ENCODE results near the gene OTOG. TPM values are rescaled to one million over a fixed set of nuclear protein-coding genes. Genes with fewer than 3 reads are reported as not detected.

Gene OTOG
- total RNA-seq, 6 experiments from 2014 or later = not detected

- Mint-ChIP-seq H3K9me3 (no peaks in the 10 kb centered on the region), H3K27ac (no peak overlapping the region), H3K4me3 (no peak overlapping the region), H3K4me1 (ENCODE audit: low read depth) (no peaks in the 10 kb centered on the region), H3K27me3 (ENCODE audit: insufficient read depth) (peaks cover 42% of the 10 kb centered on the region), H3K36me3 (ENCODE audit: low read depth) (no peaks in the 10 kb centered on the region)
- TF ChIP-seq CTCF (IDR thresholded peaks at IDR 0.05) = no peak
- no peak for DNase-seq
Measured at GRCh38 chr11:17543574-17544180, 3.4 kb upstream of the OTOG start.

GRCh38 chr11:17544181-17544622 is 2.9 kb upstream of the OTOG start, which contains the start of gene USH1C:
TSS of gene USH1C (minus strand) at chr11:17544416. CDS start at chr11:17544307, 109 bp downstream.
- Mint-ChIP-seq H3K27ac (no peak within 1 kb of the TSS), H3K27me3 (ENCODE audit: insufficient read depth) (peaks cover 43% of the 10 kb centered on the region), H3K4me1 (ENCODE audit: low read depth) (no peaks in the 10 kb centered on the region)

GRCh38 chr11:17546240-17546639 is 819 bp upstream of the OTOG start:
- H3K27ac Mint-ChIP-seq = no peak overlapping the region
- peaks cover 34% of the 10 kb centered on the region for H3K27me3 Mint-ChIP-seq (ENCODE audit: insufficient read depth)
- no peak for DNase-seq

More at GRCh38 chr11:17544181-17544622, 2.9 kb upstream of the OTOG start, which contains the start of gene USH1C:
- TF ChIP-seq CTCF (IDR thresholded peaks at IDR 0.05) = no peak
- no peak for DNase-seq
- H3K4me3 Mint-ChIP-seq = no peak within 1 kb of the TSS
- H3K36me3 Mint-ChIP-seq (ENCODE audit: low read depth) = no peaks in the 10 kb centered on the region
- no peaks in the 10 kb centered on the region for H3K9me3 Mint-ChIP-seq

DNA sequence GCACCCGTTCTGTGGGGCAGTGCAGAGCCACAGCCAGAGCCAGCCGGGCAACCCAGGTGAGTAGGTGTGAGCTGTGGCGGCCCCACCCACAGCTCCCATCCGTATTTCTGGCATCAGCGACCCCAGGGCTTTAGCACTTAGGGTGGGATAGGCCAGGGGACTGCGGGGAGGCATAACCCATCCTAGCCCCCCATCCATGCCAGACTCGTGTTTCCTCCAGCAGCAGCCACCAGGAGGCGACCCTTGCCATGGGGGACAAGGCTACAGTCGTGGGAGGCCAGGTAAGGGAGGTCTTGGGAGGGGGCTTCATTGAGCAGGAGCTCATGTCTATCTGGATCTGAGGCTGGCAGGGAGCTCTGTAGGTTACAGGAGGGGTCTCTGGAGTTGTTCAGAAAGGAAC is 873 bp downstream of the OTOG start:
- Mint-ChIP-seq H3K4me1 (ENCODE audit: low read depth) (no peaks in the 10 kb centered on the region), H3K27me3 (ENCODE audit: insufficient read depth) (peaks cover 30% of the 10 kb centered on the region), H3K9me3 (no peaks in the 10 kb centered on the region)

More at GRCh38 chr11:17546240-17546639, 819 bp upstream of the OTOG start:
- no peaks in the 10 kb centered on the region for H3K9me3 Mint-ChIP-seq
- TF ChIP-seq CTCF (IDR thresholded peaks at IDR 0.05) = no peak
- no peak overlapping the region for H3K4me3 Mint-ChIP-seq
- no peaks in the 10 kb centered on the region for H3K36me3 Mint-ChIP-seq (ENCODE audit: low read depth)
- H3K4me1 Mint-ChIP-seq (ENCODE audit: low read depth) = no peaks in the 10 kb centered on the region

GRCh38 chr11:17548444-17548843 is 1.4 kb downstream of the OTOG start:
- no peak overlapping the region for H3K4me3 Mint-ChIP-seq
- no peak overlapping the region for H3K27ac Mint-ChIP-seq
- H3K27me3 Mint-ChIP-seq (ENCODE audit: insufficient read depth) = peaks cover 28% of the 10 kb centered on the region
- H3K4me1 Mint-ChIP-seq (ENCODE audit: low read depth) = no peaks in the 10 kb centered on the region
- DNase-seq = no peak
- H3K36me3 Mint-ChIP-seq (ENCODE audit: low read depth) = no peaks in the 10 kb centered on the region
- TF ChIP-seq CTCF (IDR thresholded peaks at IDR 0.05) = 0 out of 2 replicates have a peak, but pooled peaks have one; percentile 21
- no peaks in the 10 kb centered on the region for H3K9me3 Mint-ChIP-seq

More for the DNA sequence above, 873 bp downstream of the OTOG start:
- no peak for DNase-seq
- H3K27ac Mint-ChIP-seq = no peak overlapping the region
- no peaks in the 10 kb centered on the region for H3K36me3 Mint-ChIP-seq (ENCODE audit: low read depth)
- no peak for TF ChIP-seq CTCF (IDR thresholded peaks at IDR 0.05)
- H3K4me3 Mint-ChIP-seq = no peak overlapping the region

Measured in HFFc6 (cell line).